HepG2 (cell line): ENCODE data around the gene SMIM22. TPM values are rescaled to one million over a fixed set of nuclear protein-coding genes. Genes with fewer than 3 reads are reported as not detected.
A peak's percentile ranks its signal among the peaks of the same experiment; 100 is the strongest.

Experiments used
- EED ChIP-seq: sonication (generic); formaldehyde crosslinking; IDR thresholded peaks from 2 replicates; pipeline ENCODE4 v1.5.0; 2020; ENCODE audit warnings: mild to moderate bottlenecking, missing genetic modification reagents
- FOXC1 ChIP-seq: sonication (generic); formaldehyde crosslinking; IDR thresholded peaks from 2 replicates; pipeline ENCODE4 v1.8.0; 2022; ENCODE audit warnings: mild to moderate bottlenecking, missing genetic modification reagents, borderline replicate concordance
- HOXA3 ChIP-seq: sonication (generic); formaldehyde crosslinking; IDR thresholded peaks from 2 replicates; pipeline ENCODE4 v1.5.0; 2020; ENCODE audit warnings: missing genetic modification reagents
- IKZF5 ChIP-seq: IDR thresholded peaks from 2 replicates; pipeline ENCODE4 v1.6.1; 2018; ENCODE audit warnings: missing genetic modification reagents, mild to moderate bottlenecking, missing compliant biosample characterization
- MYC ChIP-seq: sonication (generic); formaldehyde crosslinking; IDR thresholded peaks from 2 replicates; pipeline ENCODE4 v1.9.0; 2021; ENCODE audit warnings: missing genetic modification reagents, borderline replicate concordance
- NFE2L2 ChIP-seq: fragments of 150-350 bp; IDR thresholded peaks from 2 replicates; pipeline ENCODE4 v1.6.1; 2014; ENCODE audit warnings: low read length
- SAP130 ChIP-seq: IDR thresholded peaks from 2 replicates; pipeline ENCODE4 v1.6.1; 2016; ENCODE audit warnings: low read depth
- SMARCE1 ChIP-seq: fragments of 450-650 bp; IDR thresholded peaks from 2 replicates; pipeline ENCODE4 v1.6.1; 2017; ENCODE audit warnings: borderline replicate concordance
- STAT6 ChIP-seq: sonication (generic); formaldehyde crosslinking; IDR thresholded peaks from 2 replicates; pipeline ENCODE4 v1.4.0; 2020; ENCODE audit warnings: missing genetic modification reagents, mild to moderate bottlenecking, borderline replicate concordance
- TMF1 ChIP-seq: sonication (generic); formaldehyde crosslinking; IDR thresholded peaks from 2 replicates; pipeline ENCODE4 v1.8.1; 2022; ENCODE audit warnings: low read depth, missing genetic modification reagents
- U2AF1 ChIP-seq: fragments of 200-400 bp; formaldehyde crosslinking; optimal IDR thresholded peaks from 2 replicates; pipeline ENCODE3; 2017; ENCODE audit warnings: mild to moderate bottlenecking, low read depth, low read length
- ZFP41 ChIP-seq: sonication (generic); formaldehyde crosslinking; IDR thresholded peaks from 2 replicates; pipeline ENCODE4 v1.4.0; 2020; ENCODE audit warnings: mild to moderate bottlenecking, missing genetic modification reagents, borderline replicate concordance
- ZFYVE20 ChIP-seq: sonication (generic); formaldehyde crosslinking; IDR thresholded peaks from 2 replicates; pipeline ENCODE4 v1.8.0; 2023; ENCODE audit warnings: low read depth, mild to moderate bottlenecking, moderate library complexity, missing genetic modification reagents, borderline replicate concordance
- ZNF326 ChIP-seq: sonication (generic); formaldehyde crosslinking; IDR thresholded peaks from 2 replicates; pipeline ENCODE4 v1.4.0; 2020; ENCODE audit warnings: missing genetic modification reagents, borderline replicate concordance
- ZNF605 ChIP-seq: sonication (generic); formaldehyde crosslinking; IDR thresholded peaks from 2 replicates; pipeline ENCODE4 v1.8.0; 2022; ENCODE audit warnings: mild to moderate bottlenecking, missing genetic modification reagents
- ZNF720 ChIP-seq: sonication (generic); formaldehyde crosslinking; IDR thresholded peaks from 2 replicates; pipeline ENCODE4 v1.4.0; 2020; ENCODE audit warnings: missing genetic modification reagents
- ZNF776 ChIP-seq: sonication (generic); formaldehyde crosslinking; IDR thresholded peaks from 2 replicates; pipeline ENCODE4 v1.4.0; 2020; ENCODE audit warnings: mild to moderate bottlenecking, missing genetic modification reagents
- ZNF850 ChIP-seq: sonication (generic); formaldehyde crosslinking; conservative IDR thresholded peaks from 2 replicates; pipeline ENCODE4 v1.9.0; 2021; ENCODE audit warnings: mild to moderate bottlenecking, missing genetic modification reagents
- ZSCAN31 ChIP-seq: sonication (generic); formaldehyde crosslinking; IDR thresholded peaks from 2 replicates; pipeline ENCODE4 v1.5.0; 2020; ENCODE audit warnings: low read depth, mild to moderate bottlenecking, missing genetic modification reagents
- polyA plus RNA-seq, 8 experiments: library from polyadenylated mRNA; depleted of rRNA in 3 of 8; stranded (reverse) in 7 of 8; unstranded in 1 of 8; fragments of >200 nt; fragmentation: Illumina TruSeq in 4 of 8; extraction: Trizol in 4 of 8; gene quantifications; 2 replicates each; pipeline versions ENCODE4 v1.2.1 to v1.2.3, GENCODE V29; 2011 to 2016; ENCODE audit warnings: low read depth in 4 of 8, missing spikeins in 1 of 8, mixed read lengths in 1 of 8; ENCODE audit not compliant: insufficient read depth in 1 of 8
- total RNA-seq, 5 experiments: library from RNA; depleted of rRNA; stranded (reverse); fragments of >200 nt; fragmentation: Illumina TruSeq; extraction: Trizol; gene quantifications; 2 replicates each; pipeline ENCODE4 v1.2.3, GENCODE V29; 2016; ENCODE audit warnings: low read depth in 1 of 5

The SMIM22 gene
- total and polyA plus RNA-seq, 2 of the 13 experiments (the other 11 are each of a cell fraction or from before 2014, with no cell fraction given), result not detected

GRCh38 chr16:4768549-4769305, 26.4 kb upstream of the SMIM22 start (continued):
- TF ChIP-seq ZNF776 (CRISPR knock-in tag) (no peak), ZNF850 (no peak; the same call in 1 of the 2 replicates), SMARCE1 (no peak), TMF1 (no peak), SAP130 (CRISPR knock-in tag) (peak; percentile 80), NFE2L2 (no peak), ZNF326 (CRISPR knock-in tag) (no peak), MYC (CRISPR knock-in tag) (peak; percentile 72; the same call in 1 of the 2 replicates), FOXC1 (CRISPR knock-in tag) (no peak), HOXA3 (CRISPR knock-in tag) (peak; percentile 79), U2AF1 (no peak), EED (no peak), ZFP41 (CRISPR knock-in tag) (no peak), ZFYVE20 (CRISPR knock-in tag) (no peak), ZNF605 (CRISPR knock-in tag) (no peak; the same call in 1 of the 2 replicates), IKZF5 (CRISPR knock-in tag) (peak; percentile 84), STAT6 (CRISPR knock-in tag) (no peak), ZSCAN31 (CRISPR knock-in tag) (no peak), ZNF720 (CRISPR knock-in tag) (no peak)
